Caco-2 (cell line): ENCODE measurements around the gene TMEM132C. TPM values are rescaled to one million over a fixed set of nuclear protein-coding genes. Genes with fewer than 3 reads are reported as not detected.

Experiments
- BruUV-seq: library from RNA; stranded (reverse); fragments of 400-500 nt; replicated peaks from 2 replicates; lab custom pipeline; 2021; lab: Mats Ljungman, UMichigan
- CTCF ChIA-PET: fragments of 300-600 bp; sonication (Branson Sonifier 250); formaldehyde crosslinking; loops from one replicate; lab custom pipeline; 2022; ENCODE audit warnings: antibody characterized with exemption; lab: Charles Lee
- POLR2A ChIA-PET: fragments of 300-600 bp; sonication (Branson Sonifier 250); formaldehyde crosslinking; loops from one replicate; lab custom pipeline; 2022; ENCODE audit warnings: antibody characterized with exemption; lab: Charles Lee
- DNase-seq, 2 experiments: peaks; one replicate each; pipeline versions ENCODE4 v3.0.0 to v3.0.0-alpha.2; 2020 to 2022
- H3K27me3 ChIP-seq: replicated peaks from 2 replicates; pipeline ENCODE4 v1.6.0; 2011; ENCODE audit warnings: low read length; ENCODE audit not compliant: control insufficient read depth, insufficient read depth
- H3K36me3 ChIP-seq: 2 replicates; pipeline ENCODE4 v1.5.1; 2011; ENCODE audit warnings: low read length; ENCODE audit not compliant: control insufficient read depth, insufficient read depth
- H3K4me1 ChIP-seq: fragments of 250-450 bp; sonication (Bioruptor Pico); 2 replicates; pipeline ENCODE4 v1.5.1; 2020; ENCODE audit warnings: mild to moderate bottlenecking
- H3K4me3 ChIP-seq: 2 replicates; pipeline ENCODE4 v1.5.1; 2011; ENCODE audit warnings: low read depth, mild to moderate bottlenecking, control low read depth, low read length
- H3K9me3 ChIP-seq: fragments of 250-450 bp; sonication (Bioruptor Pico); 2 replicates; pipeline ENCODE4 v1.5.1; 2020; ENCODE audit warnings: mild to moderate bottlenecking, moderate library complexity
- H3K27ac Mint-ChIP-seq: one replicate; pipeline ENCODE4 v1.8.0; 2022; ENCODE audit warnings: mixed read lengths; ENCODE audit not compliant: unreplicated experiment
- H3K27me3 Mint-ChIP-seq: one replicate; pipeline ENCODE4 v1.8.0; 2022; ENCODE audit warnings: mixed read lengths; ENCODE audit not compliant: insufficient read depth, unreplicated experiment
- H3K36me3 Mint-ChIP-seq: one replicate; pipeline ENCODE4 v1.8.0; 2022; ENCODE audit warnings: mild to moderate bottlenecking, mixed read lengths; ENCODE audit not compliant: insufficient read depth, unreplicated experiment
- H3K4me1 Mint-ChIP-seq: one replicate; pipeline ENCODE4 v1.8.0; 2022; ENCODE audit warnings: low read depth, mixed read lengths; ENCODE audit not compliant: unreplicated experiment
- H3K4me3 Mint-ChIP-seq: one replicate; pipeline ENCODE4 v1.8.0; 2022; ENCODE audit warnings: mild to moderate bottlenecking, moderate library complexity, mixed read lengths; ENCODE audit not compliant: unreplicated experiment
- H3K9me3 Mint-ChIP-seq: one replicate; pipeline ENCODE4 v1.8.0; 2022; ENCODE audit warnings: mixed read lengths; ENCODE audit not compliant: unreplicated experiment
- CTCF ChIP-seq, 2 experiments: fragments of 200-600 bp in 1 of 2; IDR thresholded peaks; 1 replicate in 1 of 2; 2 replicates in 1 of 2; pipeline versions ENCODE4 v1.5.1 to v1.8.0; 2011 to 2022; ENCODE audit warnings: antibody characterized with exemption in 1 of 2, control low read depth in 1 of 2, inconsistent platforms in 1 of 2, low read depth in 1 of 2, low read length in 1 of 2, mild to moderate bottlenecking in 1 of 2, moderate library complexity in 1 of 2; ENCODE audit not compliant: insufficient read depth in 1 of 2, severe bottlenecking in 1 of 2, unreplicated experiment in 1 of 2
- intact Hi-C: fragments of 100-400 bp; cut with micrococcal nuclease; formaldehyde crosslinking; loops from one replicate; pipeline ENCODE4 v1.10.0; 2022; ENCODE audit not compliant: unreplicated experiment
- total RNA-seq: library from RNA; stranded (reverse); gene quantifications from 2 replicates; pipeline ENCODE4 v1.2.3, GENCODE V29; 2022

Gene TMEM132C
- total RNA-seq, 1 experiment from 2014 or later: not detected

GRCh38 chr12:128365651-128366231 is 98.8 kb downstream of the TMEM132C start:
- H3K4me1 Mint-ChIP-seq: no peaks in the 10 kb centered on the region
- TF ChIP-seq CTCF (IDR thresholded peaks at IDR 0.05; ENCODE audit: insufficient read depth in 1 of 2, low read depth in 1 of 2, low read length in 1 of 2, severe bottlenecking in 1 of 2, unreplicated experiment in 1 of 2): no peak
- Histone ChIP-seq H3K9me3 (no peaks in the 10 kb centered on the region), H3K27me3 (no peaks in the 10 kb centered on the region), H3K36me3 (no peaks in the 10 kb centered on the region), H3K4me1 (no peaks in the 10 kb centered on the region), H3K4me3 (no peak overlapping the region)
- H3K36me3 Mint-ChIP-seq: no peaks in the 10 kb centered on the region
- H3K27me3 Mint-ChIP-seq: peaks cover 3% of the 10 kb centered on the region
- intact Hi-C loops: no loop called here
- CTCF ChIA-PET: no interaction called here
- DNase-seq: no peak
- no peak overlapping the region for H3K4me3 Mint-ChIP-seq
- BruUV-seq: no TSS peak
- H3K27ac Mint-ChIP-seq: no peak overlapping the region
- no peaks in the 10 kb centered on the region for H3K9me3 Mint-ChIP-seq
- POLR2A ChIA-PET: no interaction called here

GRCh38 chr12:128367961-128368360 is 101.0 kb downstream of the TMEM132C start:
- intact Hi-C loops: no loop called here
- Histone ChIP-seq H3K4me1 (no peaks in the 10 kb centered on the region), H3K27me3 (no peaks in the 10 kb centered on the region), H3K9me3 (no peaks in the 10 kb centered on the region), H3K4me3 (no peak overlapping the region), H3K36me3 (no peaks in the 10 kb centered on the region)
- Mint-ChIP-seq H3K9me3 (no peaks in the 10 kb centered on the region), H3K36me3 (no peaks in the 10 kb centered on the region), H3K27ac (no peak overlapping the region), H3K4me1 (no peaks in the 10 kb centered on the region), H3K27me3 (peaks cover 3% of the 10 kb centered on the region), H3K4me3 (no peak overlapping the region)
- ChIA-PET POLR2A (no interaction called here), CTCF (no interaction called here)
- TF ChIP-seq CTCF (IDR thresholded peaks at IDR 0.05; ENCODE audit: insufficient read depth in 1 of 2, low read depth in 1 of 2, low read length in 1 of 2, severe bottlenecking in 1 of 2, unreplicated experiment in 1 of 2): no peak
- DNase-seq: no peak
- BruUV-seq: no TSS peak

- Mint-ChIP-seq H3K36me3 (no peaks in the 10 kb centered on the region), H3K27me3 (no peaks in the 10 kb centered on the region), H3K27ac (no peak overlapping the region), H3K4me3 (no peak overlapping the region), H3K4me1 (no peaks in the 10 kb centered on the region), H3K9me3 (peaks cover 7% of the 10 kb centered on the region)
- no peak for TF ChIP-seq CTCF (IDR thresholded peaks at IDR 0.05; ENCODE audit: insufficient read depth in 1 of 2, low read depth in 1 of 2, low read length in 1 of 2, severe bottlenecking in 1 of 2, unreplicated experiment in 1 of 2)
- Histone ChIP-seq H3K4me3 (no peak overlapping the region), H3K4me1 (no peaks in the 10 kb centered on the region), H3K36me3 (no peaks in the 10 kb centered on the region), H3K27me3 (no peaks in the 10 kb centered on the region), H3K9me3 (no peaks in the 10 kb centered on the region)
- intact Hi-C loops: no loop called here
- DNase-seq: no peak
- BruUV-seq: no TSS peak
- ChIA-PET CTCF (no interaction called here), POLR2A (no interaction called here)
These were observed 114.6 kb downstream of the TMEM132C start for GRCh38 chr12:128381541-128381940.
